ENCODE measurements around the gene SLC8A2.

The SLC8A2 gene

DNA sequence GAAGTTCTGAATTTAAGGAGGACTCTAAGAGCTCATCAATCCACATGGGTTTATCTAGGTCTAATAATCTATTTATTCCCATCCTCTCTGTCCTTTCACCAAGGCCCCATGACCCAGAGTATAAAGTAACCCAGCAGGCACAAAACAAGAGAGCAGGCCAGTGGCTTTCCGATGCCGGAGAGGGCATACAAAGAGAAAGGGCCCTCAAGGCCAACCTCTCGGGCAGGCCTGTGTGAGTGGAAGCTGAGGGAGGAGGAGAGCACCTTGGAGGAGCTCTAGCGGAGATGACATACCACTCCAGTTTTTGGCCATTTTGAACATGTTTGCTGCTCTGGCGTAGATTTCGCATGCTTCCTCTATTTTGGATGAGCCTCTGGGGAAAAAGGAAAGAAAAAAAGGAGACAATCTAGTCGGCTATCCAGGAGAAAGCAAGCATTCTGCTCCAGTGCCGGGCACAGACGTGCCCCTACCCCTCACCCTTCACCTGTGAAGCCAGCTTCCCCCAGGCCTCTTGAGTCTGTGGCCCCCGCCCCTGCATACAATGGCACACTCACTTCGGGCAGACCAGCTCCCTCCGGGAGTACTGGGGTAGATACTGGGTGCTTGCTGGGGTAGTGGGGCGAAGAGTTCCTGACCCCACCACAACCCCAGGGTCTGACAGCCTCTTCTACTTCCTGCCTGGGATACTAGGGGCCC, 31.6 kb upstream of the SLC8A2 start:
- DNase-seq: no peak

DNA sequence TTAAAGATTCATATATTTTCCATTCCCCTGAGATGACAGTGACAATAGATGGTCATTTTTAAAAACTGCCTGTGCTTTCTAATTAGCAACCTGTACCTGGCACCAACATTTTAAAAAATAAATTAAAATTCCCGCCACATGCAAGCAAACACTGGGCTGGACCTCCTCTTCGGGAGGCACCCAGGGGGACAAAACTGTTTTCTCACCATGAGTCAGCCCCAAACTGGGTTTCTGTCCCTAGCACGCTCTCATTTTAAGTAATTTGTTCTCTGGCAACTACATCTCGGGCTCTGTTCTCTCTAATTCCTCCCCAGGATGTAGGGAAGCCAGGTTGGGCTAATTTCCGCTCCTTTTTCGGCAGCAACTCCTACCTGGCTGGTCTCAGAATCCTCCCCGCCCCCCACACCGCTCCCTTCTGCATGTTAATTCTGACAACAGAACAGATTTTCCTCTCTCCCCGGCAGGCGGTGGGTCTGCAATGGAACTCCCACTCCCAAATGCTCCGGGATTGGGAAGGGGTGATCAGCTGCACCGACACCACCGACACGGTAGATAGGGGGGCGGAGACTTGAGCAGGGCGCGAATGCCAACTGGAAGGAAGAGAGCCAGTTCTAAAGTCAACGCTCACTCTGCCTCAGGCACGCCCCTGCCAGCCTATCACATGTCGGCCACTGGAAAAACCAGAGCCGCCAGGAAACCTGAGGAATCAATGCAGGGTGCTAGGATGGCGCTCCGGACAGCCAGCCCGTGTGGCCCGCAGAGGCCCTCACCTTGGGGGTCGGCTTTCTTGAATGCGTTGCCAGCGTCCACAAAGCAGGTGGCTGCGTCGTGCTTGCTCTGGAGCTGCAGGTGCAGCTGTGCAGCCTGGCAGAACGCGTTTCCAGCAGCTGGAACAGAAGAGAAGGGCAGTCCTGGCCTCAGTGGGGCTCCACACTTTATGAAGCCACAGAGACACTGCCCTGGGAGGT, 28.5 kb upstream of the SLC8A2 start:
- DNase-seq: no peak

DNA sequence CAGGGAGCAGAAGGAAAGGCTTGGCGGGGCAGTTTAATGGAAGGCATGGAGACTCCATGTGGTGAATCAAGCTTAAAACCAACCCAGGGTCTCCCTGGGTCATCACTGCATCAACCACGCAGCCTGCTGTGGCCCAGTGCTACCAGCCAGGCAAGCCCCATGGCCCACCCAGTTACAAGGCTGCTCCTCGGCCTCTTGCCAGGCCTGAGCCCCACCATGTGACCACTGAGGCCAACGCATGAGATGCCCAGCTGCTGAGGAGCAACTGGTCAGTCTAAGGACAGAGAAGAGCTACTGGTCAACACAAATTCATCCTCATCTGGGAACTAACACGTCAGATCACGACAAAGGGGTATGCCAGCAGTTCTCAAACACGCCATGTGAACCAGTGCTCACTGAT, 27.7 kb upstream of the SLC8A2 start:
- no peak for DNase-seq

- DNase-seq: no peak
Observed at GRCh38 chr19:47498561-47498960, 26.9 kb upstream of the SLC8A2 start.

- no peak for DNase-seq
Observed at GRCh38 chr19:47497821-47498520, 26.3 kb upstream of the SLC8A2 start.

DNA sequence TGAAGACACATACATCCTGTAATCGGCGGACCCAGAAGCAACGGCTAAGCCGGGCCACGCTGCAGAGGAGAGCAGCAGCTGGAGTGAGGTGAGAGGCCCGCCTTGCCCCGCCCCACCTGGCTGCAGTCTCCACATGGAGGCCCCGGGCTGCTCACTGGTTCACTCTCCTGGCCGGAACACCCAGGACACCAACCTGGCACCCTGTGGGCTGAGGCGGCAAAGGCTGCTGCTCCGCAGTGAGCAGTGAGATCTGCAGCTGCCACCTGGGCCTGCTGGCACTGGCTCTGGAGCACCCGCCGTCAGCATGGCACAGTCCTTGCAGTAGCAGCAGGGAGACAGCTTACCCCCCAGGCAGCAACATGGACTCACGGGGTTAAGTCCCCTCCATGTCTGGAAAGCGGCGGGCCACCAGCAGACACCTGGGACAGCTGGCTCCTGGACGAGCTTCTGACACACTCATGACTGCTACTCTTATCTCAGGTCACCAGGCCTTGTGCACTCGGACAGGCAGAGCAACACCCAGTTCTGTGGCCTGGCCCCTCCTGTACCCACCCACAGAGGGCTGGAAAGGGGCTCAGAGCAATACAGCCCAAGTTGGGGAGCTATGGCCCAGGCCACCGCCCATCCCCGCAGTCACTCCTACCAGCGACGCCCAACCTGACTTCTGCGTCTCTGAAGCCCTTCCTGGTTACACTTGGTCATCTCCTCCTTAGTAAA, 25.5 kb upstream of the SLC8A2 start:
- no peak for DNase-seq

- DNase-seq: no peak
Observed at GRCh38 chr19:47495478-47496372, 24.0 kb upstream of the SLC8A2 start.

GRCh38 chr19:47494729-47495128, 23.0 kb upstream of the SLC8A2 start:
- DNase-seq: no peak

DNA sequence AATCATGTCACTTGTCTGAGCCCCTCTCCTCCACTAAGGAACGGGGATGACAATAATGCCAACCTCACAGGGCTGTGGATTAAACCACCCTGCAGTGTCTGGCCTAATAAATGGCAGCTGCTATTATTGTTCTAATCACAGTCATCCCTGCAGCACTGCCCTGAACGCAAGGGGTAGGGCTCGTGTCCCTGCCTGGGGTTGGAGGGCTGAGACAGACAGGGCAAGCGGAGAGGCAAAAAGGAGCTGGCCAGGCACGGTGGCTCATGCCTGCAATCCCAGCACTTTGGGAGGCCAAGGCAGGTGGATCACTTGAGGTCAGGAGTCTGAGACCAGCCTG, 22.5 kb upstream of the SLC8A2 start:
- DNase-seq: no peak

GRCh38 chr19:47493378-47494210, 21.9 kb upstream of the SLC8A2 start:
- no peak for DNase-seq

DNA sequence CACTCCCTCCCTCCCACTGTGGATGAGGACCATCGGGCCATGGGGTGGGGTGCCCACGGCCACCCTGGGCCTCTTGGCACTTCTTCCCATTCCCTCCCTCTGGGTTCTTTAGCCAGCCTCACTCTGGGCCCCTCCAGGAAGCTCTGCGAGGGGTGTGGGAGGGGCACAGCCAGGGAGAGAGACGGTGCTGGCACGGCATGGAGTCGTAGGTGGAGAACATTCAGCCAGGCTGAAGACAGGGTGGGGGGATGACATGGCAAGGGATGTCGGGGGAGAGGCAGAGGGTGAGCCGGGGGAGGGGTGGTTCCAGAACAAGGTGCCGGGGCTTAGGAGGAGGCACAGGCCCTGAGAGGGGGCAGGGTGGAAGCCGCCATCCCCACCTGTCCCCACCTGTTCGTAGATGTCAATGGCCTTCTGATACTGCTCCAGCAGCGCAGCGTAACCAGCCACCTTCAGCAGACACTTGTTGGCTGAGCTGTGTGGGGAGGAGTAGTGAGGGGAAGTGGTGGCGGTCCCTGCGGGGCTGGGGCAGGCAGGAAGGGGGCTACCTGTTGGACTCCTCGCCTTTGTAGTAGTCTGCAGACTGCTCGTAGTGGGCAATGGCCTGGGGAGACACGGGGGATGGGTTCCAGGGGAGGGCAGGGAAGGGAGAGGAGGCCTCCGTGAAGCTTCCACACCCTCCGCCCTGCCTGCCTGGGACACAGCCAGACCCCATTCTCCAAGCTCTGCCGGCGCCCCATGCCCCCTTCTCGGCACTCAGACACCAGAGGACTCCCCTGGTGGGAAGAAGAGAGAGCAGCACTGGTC, 21.1 kb upstream of the SLC8A2 start:
- DNase-seq: no peak

DNA sequence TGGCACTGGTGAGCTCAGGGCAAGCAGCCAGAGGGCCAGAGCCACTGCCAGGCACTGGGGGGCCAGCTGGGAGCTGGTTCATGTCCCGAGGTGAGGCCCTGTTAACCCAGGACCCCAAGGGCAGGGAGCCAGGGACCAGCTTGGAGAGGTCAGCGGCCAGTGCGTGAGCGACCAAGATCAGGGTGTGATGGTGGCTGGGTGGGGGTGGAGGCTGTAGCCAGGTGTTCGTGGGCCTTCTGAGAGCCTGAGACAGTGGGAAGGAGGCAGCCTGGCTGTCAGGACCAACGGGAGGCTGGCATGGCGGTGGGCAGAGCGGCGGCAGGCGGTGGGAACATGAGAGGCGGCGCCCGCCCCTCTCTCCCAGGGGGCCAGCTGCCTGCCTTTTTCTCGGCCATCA, 20.4 kb upstream of the SLC8A2 start:
- DNase-seq: no peak

- no peak for DNase-seq
Observed at GRCh38 chr19:47491358-47492136, 19.9 kb upstream of the SLC8A2 start.

DNA sequence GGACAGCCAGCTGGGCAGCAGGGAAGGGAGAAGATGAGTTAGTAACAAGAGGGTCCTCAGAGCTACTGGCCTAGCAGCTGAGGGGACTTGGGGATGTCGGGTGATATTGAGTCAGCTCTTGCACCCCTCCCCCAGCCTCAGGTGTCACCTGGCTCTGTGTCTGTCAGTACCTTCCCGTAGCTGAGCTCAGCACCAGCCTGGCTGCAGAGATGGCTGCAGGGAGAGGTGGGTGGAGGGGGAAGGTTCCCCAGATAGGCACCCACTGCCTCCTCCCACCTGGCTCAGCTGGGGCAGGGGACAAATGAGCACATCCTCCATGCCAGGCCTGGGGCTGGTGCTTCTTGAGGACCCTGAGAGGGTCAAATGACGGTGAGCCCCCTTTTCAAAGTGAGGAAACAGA, 19.2 kb upstream of the SLC8A2 start:
- no peak for DNase-seq

DNA sequence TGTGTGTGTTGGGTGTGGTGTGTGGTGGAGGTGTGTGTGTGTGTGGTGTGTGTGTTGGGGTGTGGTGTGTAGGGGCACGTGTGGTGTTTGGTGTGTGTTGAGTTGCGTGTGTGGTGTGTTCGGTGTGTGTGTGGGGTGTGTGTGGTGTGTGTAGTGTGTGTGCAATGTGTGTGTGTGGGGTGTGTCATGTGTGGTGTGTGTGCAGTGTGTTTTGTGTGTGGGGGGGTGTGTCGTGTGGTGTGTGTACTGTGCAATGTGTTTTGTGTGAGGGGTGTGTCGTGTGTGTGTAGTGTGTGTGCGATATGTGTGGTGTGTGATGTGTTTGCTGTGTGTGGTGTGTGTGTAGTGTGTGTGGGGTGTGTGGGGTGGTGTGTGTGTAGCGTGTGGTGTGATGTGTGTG, 18.3 kb upstream of the SLC8A2 start:
- DNase-seq: no peak

- no peak for DNase-seq
Observed at GRCh38 chr19:47489072-47489914, 17.6 kb upstream of the SLC8A2 start.

GRCh38 chr19:47487551-47488515, 16.1 kb upstream of the SLC8A2 start:
- DNase-seq: no peak
